ENCODE data around the gene TMEM35B. TPM values are rescaled to one million over a fixed set of nuclear protein-coding genes. Genes with fewer than 3 reads are reported as not detected.
A peak's percentile ranks its signal among the peaks of the same experiment; 100 is the strongest.

The TMEM35B gene
- total and polyA plus RNA-seq, 11 donors = 4.0 to 19.9 (median 12.3) TPM

- Histone ChIP-seq H3K27me3 (no peaks in the 10 kb centered on the region), H3K4me3 (peak overlapping the region; percentile 60 to 95 (median 73)), H3K9me3 (peaks cover 0 to 19% (median 9%) of the 10 kb centered on the region in 12 donors), H3K36me3 (peaks cover 0 to 19% (median 11%) of the 10 kb centered on the region in 9 donors), H3K4me1 (peaks cover 0 to 28% (median 15%) of the 10 kb centered on the region in 12 donors), H3K27ac (peak overlapping the region; percentile 81 to 96 (median 93))
- peak in 2 of 5 donors; percentile 11 to 27 for DNase-seq
- TF ChIP-seq POLR2A (IDR thresholded peaks at IDR 0.05) = no peak
- TF ChIP-seq, protein P1, sequence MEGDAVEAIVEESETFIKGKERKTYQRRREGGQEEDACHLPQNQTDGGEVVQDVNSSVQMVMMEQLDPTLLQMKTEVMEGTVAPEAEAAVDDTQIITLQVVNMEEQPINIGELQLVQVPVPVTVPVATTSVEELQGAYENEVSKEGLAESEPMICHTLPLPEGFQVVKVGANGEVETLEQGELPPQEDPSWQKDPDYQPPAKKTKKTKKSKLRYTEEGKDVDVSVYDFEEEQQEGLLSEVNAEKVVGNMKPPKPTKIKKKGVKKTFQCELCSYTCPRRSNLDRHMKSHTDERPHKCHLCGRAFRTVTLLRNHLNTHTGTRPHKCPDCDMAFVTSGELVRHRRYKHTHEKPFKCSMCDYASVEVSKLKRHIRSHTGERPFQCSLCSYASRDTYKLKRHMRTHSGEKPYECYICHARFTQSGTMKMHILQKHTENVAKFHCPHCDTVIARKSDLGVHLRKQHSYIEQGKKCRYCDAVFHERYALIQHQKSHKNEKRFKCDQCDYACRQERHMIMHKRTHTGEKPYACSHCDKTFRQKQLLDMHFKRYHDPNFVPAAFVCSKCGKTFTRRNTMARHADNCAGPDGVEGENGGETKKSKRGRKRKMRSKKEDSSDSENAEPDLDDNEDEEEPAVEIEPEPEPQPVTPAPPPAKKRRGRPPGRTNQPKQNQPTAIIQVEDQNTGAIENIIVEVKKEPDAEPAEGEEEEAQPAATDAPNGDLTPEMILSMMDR (IDR thresholded peaks at IDR 0.05) = no peak
- intact Hi-C loops (cut with DNase I) = loop anchor here in 4 of 10 donors (1.0 to 10.0 kb wide), 6 partner anchors 46 to 264 kb away; partner anchors contain the start of genes SFPQ (in 2 of the 4) and ZMYM1 (in 2 of the 4)
- WGBS, 4 donors = 7 to 9% (median 8%) methylated on average over 15 to 17 of the region's 17 CpGs
- ATAC-seq = peak in 3 of 4 donors; percentile 33 to 44 (median 43)
Measured at GRCh38 chr1:35030756-35031446, 45.8 kb upstream of the TMEM35B start.

DNA sequence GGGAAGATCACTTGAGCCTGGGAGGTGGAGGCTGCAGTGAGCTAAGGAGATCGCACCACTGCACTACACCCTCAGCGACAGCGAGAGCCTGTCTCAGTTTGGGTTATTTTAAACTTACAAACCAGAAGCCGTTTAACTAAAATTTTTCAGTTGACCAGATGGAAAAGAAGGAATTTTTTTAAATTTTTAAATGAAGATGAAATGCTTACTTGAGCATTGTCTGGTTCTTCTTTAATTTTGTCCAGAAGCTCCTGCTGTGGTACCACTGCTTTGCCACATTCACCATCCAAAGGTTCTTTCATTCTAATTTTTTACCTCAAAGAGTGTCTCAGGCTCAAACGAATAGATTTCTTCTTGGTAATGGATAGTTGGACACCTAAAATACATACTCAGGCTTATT, 45.2 kb upstream of the TMEM35B start:
- intact Hi-C loops (cut with DNase I) = loop anchor here in 4 of 10 donors (5.0 to 10.0 kb wide), 5 partner anchors 47 to 264 kb away; partner anchors contain the start of genes SFPQ (in 2 of the 4) and ZMYM1 (in 1 of the 4)
- WGBS, 4 donors = 82 to 88% (median 84%) methylated on average over 5 of the region's 5 CpGs
- peaks cover 0 to 19% (median 9%) of the 10 kb centered on the region in 12 donors for H3K9me3 ChIP-seq
- ATAC-seq = no peak
- TF ChIP-seq, protein P1 (IDR thresholded peaks at IDR 0.05) = no peak
- TF ChIP-seq POLR2A (IDR thresholded peaks at IDR 0.05) = no peak
- no peak for DNase-seq
- H3K4me1 ChIP-seq = peaks cover 0 to 28% (median 17%) of the 10 kb centered on the region in 12 donors
- peak overlapping the region in 9 of 12 donors; percentile 81 to 96 (median 94) for H3K27ac ChIP-seq
- H3K36me3 ChIP-seq = peaks cover 0 to 19% (median 11%) of the 10 kb centered on the region in 9 donors
- no peaks in the 10 kb centered on the region for H3K27me3 ChIP-seq
- H3K4me3 ChIP-seq = peak overlapping the region in 11 of 12 donors; percentile 60 to 95 (median 73)

- H3K27ac ChIP-seq = peak overlapping the region in 1 of 12 donors; percentile 96
- intact Hi-C loops (cut with DNase I) = loop anchor here in 4 of 10 donors (5.0 to 10.0 kb wide), 5 partner anchors 48 to 265 kb away; partner anchors contain the start of genes SFPQ (in 2 of the 4) and ZMYM1 (in 1 of the 4)
- no peaks in the 10 kb centered on the region for H3K27me3 ChIP-seq
- DNase-seq (no peak), ATAC-seq (no peak)
- H3K4me3 ChIP-seq = peak overlapping the region in 9 of 12 donors; percentile 10 to 95 (median 73)
- peaks cover 0 to 19% (median 11%) of the 10 kb centered on the region in 9 donors for H3K36me3 ChIP-seq
- H3K4me1 ChIP-seq = peaks cover 0 to 28% (median 17%) of the 10 kb centered on the region in 12 donors
- peaks cover 0 to 19% (median 9%) of the 10 kb centered on the region in 12 donors for H3K9me3 ChIP-seq
- TF ChIP-seq, protein P1 (IDR thresholded peaks at IDR 0.05) = no peak
- TF ChIP-seq POLR2A (IDR thresholded peaks at IDR 0.05) = no peak
Measured at GRCh38 chr1:35029761-35030160, 44.6 kb upstream of the TMEM35B start.

DNA sequence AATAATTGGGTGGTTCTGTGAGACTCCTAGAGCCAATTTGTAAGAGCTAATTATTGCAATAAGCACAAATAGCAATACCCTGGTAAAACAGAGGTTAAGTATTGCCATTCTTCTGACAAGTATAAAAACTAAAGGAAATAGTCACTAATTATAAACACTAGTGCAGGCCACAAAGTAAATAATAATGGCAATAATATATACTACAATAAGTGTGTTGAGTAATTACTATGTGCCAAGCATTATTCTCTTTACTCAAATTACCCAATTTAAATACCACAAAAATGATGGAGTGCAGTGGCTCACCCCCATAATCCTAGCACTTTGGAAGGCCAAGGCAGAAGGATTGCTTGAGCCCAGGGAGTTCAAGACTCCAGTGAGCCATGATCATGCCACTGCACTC, 31.3 kb upstream of the TMEM35B start:
- Histone ChIP-seq H3K27ac (no peak overlapping the region), H3K36me3 (peaks cover 0 to 91% (median 76%) of the 10 kb centered on the region in 9 donors), H3K4me3 (no peak overlapping the region), H3K4me1 (no peaks in the 10 kb centered on the region), H3K27me3 (no peaks in the 10 kb centered on the region), H3K9me3 (no peaks in the 10 kb centered on the region)
- ATAC-seq (no peak), DNase-seq (no peak)
- intact Hi-C loops (cut with DNase I) = loop anchor here in 1 of 10 donors (10.0 kb wide), 1 partner anchor 158 kb away; no protein-coding TSS in a partner anchor
- no peak for TF ChIP-seq POLR2A (IDR thresholded peaks at IDR 0.05)
- TF ChIP-seq, protein P1 (IDR thresholded peaks at IDR 0.05) = no peak

Measured in heart left ventricle (tissue), 16 donors.